Measurements from ENCODE around the gene HDAC9. TPM values are rescaled to one million over a fixed set of nuclear protein-coding genes. Genes with fewer than 3 reads are reported as not detected.
"Not testable (repeated sequence)": the region's sequence is repeated elsewhere in the genome, so short reads cannot be mapped to it uniquely, and the experiment has no call there.

Gene HDAC9
- total RNA-seq, 2 experiments from 2014 or later, result 0.61 to 0.71 TPM

- DNase-seq (no peak), ATAC-seq (ENCODE audit: low read depth) (no peak)
- Mint-ChIP-seq H3K4me3 (no peak overlapping the region), H3K27me3 (no peaks in the 10 kb centered on the region), H3K36me3 (no peaks in the 10 kb centered on the region), H3K27ac (no peak overlapping the region), H3K4me1 (no peaks in the 10 kb centered on the region), H3K9me3 (no peaks in the 10 kb centered on the region)
- POLR2A ChIA-PET, result no interaction called here
These were observed 440.7 kb downstream of the HDAC9 start for GRCh38 chr7:18936265-18936664.

- Mint-ChIP-seq H3K27ac (no peak overlapping the region), H3K27me3 (no peaks in the 10 kb centered on the region), H3K9me3 (no peaks in the 10 kb centered on the region), H3K4me3 (no peak overlapping the region), H3K4me1 (no peaks in the 10 kb centered on the region), H3K36me3 (no peaks in the 10 kb centered on the region)
- POLR2A ChIA-PET, result no interaction called here
- no peak for ATAC-seq (ENCODE audit: low read depth)
- no peak for DNase-seq
These were observed 444.4 kb downstream of the HDAC9 start for GRCh38 chr7:18939771-18940592.

- no peak for DNase-seq
- H3K27me3 Mint-ChIP-seq, result no peaks in the 10 kb centered on the region
- no peaks in the 10 kb centered on the region for H3K9me3 Mint-ChIP-seq
- no peak overlapping the region for H3K27ac Mint-ChIP-seq
- no peak for ATAC-seq (ENCODE audit: low read depth)
- H3K4me1 Mint-ChIP-seq, result no peaks in the 10 kb centered on the region
- POLR2A ChIA-PET, result no interaction called here
- H3K4me3 Mint-ChIP-seq, result no peak overlapping the region
- H3K36me3 Mint-ChIP-seq, result no peaks in the 10 kb centered on the region
These were observed 445.1 kb downstream of the HDAC9 start for GRCh38 chr7:18940593-18941134.

- H3K27me3 Mint-ChIP-seq, result no peaks in the 10 kb centered on the region
- H3K36me3 Mint-ChIP-seq, result no peaks in the 10 kb centered on the region
- H3K4me1 Mint-ChIP-seq, result no peaks in the 10 kb centered on the region
- no peak for DNase-seq
- H3K4me3 Mint-ChIP-seq, result no peak overlapping the region
- no peak overlapping the region for H3K27ac Mint-ChIP-seq
- POLR2A ChIA-PET, result no interaction called here
- no peaks in the 10 kb centered on the region for H3K9me3 Mint-ChIP-seq
- ATAC-seq (ENCODE audit: low read depth), result no peak
These were observed 445.7 kb downstream of the HDAC9 start for GRCh38 chr7:18941207-18941606.

- DNase-seq (no peak), ATAC-seq (ENCODE audit: low read depth) (no peak)
- H3K4me3 Mint-ChIP-seq, result no peak overlapping the region
- H3K4me1 Mint-ChIP-seq, result no peaks in the 10 kb centered on the region
- no peaks in the 10 kb centered on the region for H3K36me3 Mint-ChIP-seq
- no peak overlapping the region for H3K27ac Mint-ChIP-seq
- H3K9me3 Mint-ChIP-seq, result peaks cover 1% of the 10 kb centered on the region
- POLR2A ChIA-PET, result no interaction called here
- H3K27me3 Mint-ChIP-seq, result no peaks in the 10 kb centered on the region
These were observed 453.0 kb downstream of the HDAC9 start for GRCh38 chr7:18948521-18948920.

DNA sequence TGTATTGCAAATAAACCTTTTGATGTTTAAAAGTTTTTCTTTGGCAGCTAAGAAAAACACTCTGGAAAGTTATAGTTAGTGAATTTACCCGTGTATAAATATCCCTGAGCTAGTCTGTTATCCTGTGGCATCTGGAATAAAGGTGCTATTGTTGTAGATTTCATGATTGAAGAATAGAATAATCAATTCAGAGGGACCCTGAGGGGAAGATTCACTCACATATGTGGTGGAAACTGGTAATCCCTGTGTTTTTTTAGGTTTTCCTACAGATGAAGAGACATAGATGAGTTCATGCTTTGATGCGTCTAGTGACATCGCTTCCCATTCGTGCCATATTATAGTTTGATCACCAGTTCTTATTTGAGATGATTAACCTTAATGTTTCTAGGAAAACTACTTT is 457.3 kb downstream of the HDAC9 start:
- H3K4me3 Mint-ChIP-seq, result no peak overlapping the region
- no peaks in the 10 kb centered on the region for H3K36me3 Mint-ChIP-seq
- POLR2A ChIA-PET, result no interaction called here
- peaks cover 4% of the 10 kb centered on the region for H3K9me3 Mint-ChIP-seq
- DNase-seq (no peak), ATAC-seq (ENCODE audit: low read depth) (no peak)
- H3K27me3 Mint-ChIP-seq, result no peaks in the 10 kb centered on the region
- H3K4me1 Mint-ChIP-seq, result no peaks in the 10 kb centered on the region
- no peak overlapping the region for H3K27ac Mint-ChIP-seq

DNA sequence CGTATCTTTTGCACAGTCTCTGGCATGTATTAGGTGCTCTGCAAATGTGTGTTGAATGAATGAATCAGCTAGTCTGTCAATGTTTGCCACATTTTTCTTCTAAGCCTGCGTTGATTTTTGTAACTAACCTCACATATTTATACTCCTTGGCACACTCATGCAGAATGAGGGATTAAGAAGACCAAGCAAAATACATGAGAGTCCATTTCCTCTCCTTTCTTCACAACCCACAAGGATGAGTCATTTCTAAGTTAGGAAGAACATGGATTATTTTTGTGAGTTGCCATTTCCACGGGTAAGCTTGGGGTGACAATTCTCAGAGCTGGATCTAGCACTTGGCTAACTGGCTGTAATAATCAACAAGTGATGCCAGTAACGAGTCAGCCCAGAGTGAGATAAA is 463.1 kb downstream of the HDAC9 start:
- H3K27ac Mint-ChIP-seq, result no peak overlapping the region
- H3K27me3 Mint-ChIP-seq, result no peaks in the 10 kb centered on the region
- peaks cover 6% of the 10 kb centered on the region for H3K9me3 Mint-ChIP-seq
- ATAC-seq (ENCODE audit: low read depth) (no peak), DNase-seq (no peak)
- H3K4me1 Mint-ChIP-seq, result no peaks in the 10 kb centered on the region
- no peaks in the 10 kb centered on the region for H3K36me3 Mint-ChIP-seq
- POLR2A ChIA-PET, result no interaction called here
- H3K4me3 Mint-ChIP-seq, result no peak overlapping the region

- Mint-ChIP-seq H3K4me1 (no peaks in the 10 kb centered on the region), H3K27ac (no peak overlapping the region), H3K4me3 (no peak overlapping the region), H3K27me3 (no peaks in the 10 kb centered on the region), H3K36me3 (no peaks in the 10 kb centered on the region), H3K9me3 (peaks cover 6% of the 10 kb centered on the region)
- no peak for ATAC-seq (ENCODE audit: low read depth)
- DNase-seq, result no peak
- POLR2A ChIA-PET, result no interaction called here
These were observed 465.2 kb downstream of the HDAC9 start for GRCh38 chr7:18960725-18961124.

DNA sequence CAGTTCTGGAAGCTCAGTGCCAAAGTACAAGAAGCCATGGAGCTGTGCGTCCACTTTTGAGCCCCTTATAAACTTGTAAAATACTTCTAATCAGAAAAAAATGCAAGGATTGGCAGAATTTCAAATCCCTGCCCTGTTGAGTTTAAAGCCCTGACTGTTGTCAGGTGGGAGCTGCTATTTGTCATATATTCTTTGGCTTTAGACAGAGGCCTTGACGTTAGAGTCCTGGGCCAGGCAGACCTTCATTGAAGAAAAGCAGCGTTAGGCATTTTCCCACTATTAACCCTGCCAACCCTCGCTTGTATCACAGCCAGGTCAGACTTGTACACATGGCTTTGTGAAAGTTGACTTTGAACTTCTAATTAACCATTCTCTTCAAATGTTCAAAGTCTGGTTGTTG is 466.5 kb downstream of the HDAC9 start:
- Mint-ChIP-seq H3K4me3 (no peak overlapping the region), H3K27me3 (no peaks in the 10 kb centered on the region), H3K4me1 (no peaks in the 10 kb centered on the region), H3K27ac (no peak overlapping the region), H3K9me3 (peaks cover 8% of the 10 kb centered on the region), H3K36me3 (no peaks in the 10 kb centered on the region)
- POLR2A ChIA-PET, result no interaction called here
- DNase-seq (no peak), ATAC-seq (ENCODE audit: low read depth) (no peak)

DNA sequence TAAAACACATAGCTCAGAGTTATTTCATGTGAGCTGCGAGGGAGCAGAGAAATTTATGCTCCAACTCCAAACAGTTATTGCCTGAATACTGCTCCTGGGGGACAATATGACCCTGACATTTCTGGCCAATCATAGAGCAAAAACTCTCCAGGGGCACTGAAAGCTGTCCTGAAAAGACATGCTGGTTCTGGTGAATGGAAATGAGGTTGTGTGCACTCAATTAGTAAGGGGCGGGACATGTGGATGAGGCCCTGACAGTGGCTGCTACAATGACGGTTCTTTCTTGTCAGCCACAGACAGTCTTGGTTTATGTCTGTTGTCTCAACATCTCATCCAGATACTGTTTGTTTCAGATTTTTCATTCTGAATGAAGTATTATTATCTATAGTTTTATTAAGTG is 470.1 kb downstream of the HDAC9 start:
- H3K4me3 Mint-ChIP-seq, result no peak overlapping the region
- no peaks in the 10 kb centered on the region for H3K27me3 Mint-ChIP-seq
- DNase-seq, result no peak
- POLR2A ChIA-PET, result no interaction called here
- H3K9me3 Mint-ChIP-seq, result peaks cover 11% of the 10 kb centered on the region
- H3K27ac Mint-ChIP-seq, result no peak overlapping the region
- no peaks in the 10 kb centered on the region for H3K4me1 Mint-ChIP-seq
- ATAC-seq (ENCODE audit: low read depth), result no peak
- H3K36me3 Mint-ChIP-seq, result no peaks in the 10 kb centered on the region

GRCh38 chr7:18967755-18968154 is 472.2 kb downstream of the HDAC9 start:
- H3K4me3 Mint-ChIP-seq; H3K9me3 Mint-ChIP-seq; DNase-seq; H3K27ac Mint-ChIP-seq; H3K36me3 Mint-ChIP-seq; ATAC-seq (ENCODE audit: low read depth); H3K27me3 Mint-ChIP-seq; POLR2A ChIA-PET; H3K4me1 Mint-ChIP-seq: not testable (repeated sequence)

- H3K27ac Mint-ChIP-seq, result no peak overlapping the region
- POLR2A ChIA-PET, result no interaction called here
- no peaks in the 10 kb centered on the region for H3K27me3 Mint-ChIP-seq
- ATAC-seq (ENCODE audit: low read depth) (no peak), DNase-seq (no peak)
- no peaks in the 10 kb centered on the region for H3K4me1 Mint-ChIP-seq
- no peaks in the 10 kb centered on the region for H3K36me3 Mint-ChIP-seq
- H3K4me3 Mint-ChIP-seq, result no peak overlapping the region
- peaks cover 3% of the 10 kb centered on the region for H3K9me3 Mint-ChIP-seq
These were observed 476.3 kb downstream of the HDAC9 start for GRCh38 chr7:18971839-18972238.

GRCh38 chr7:18974803-18975202 is 479.3 kb downstream of the HDAC9 start:
- no peaks in the 10 kb centered on the region for H3K27me3 Mint-ChIP-seq
- POLR2A ChIA-PET, result no interaction called here
- ATAC-seq (ENCODE audit: low read depth), result no peak
- no peaks in the 10 kb centered on the region for H3K9me3 Mint-ChIP-seq
- H3K27ac Mint-ChIP-seq, result no peak overlapping the region
- no peaks in the 10 kb centered on the region for H3K36me3 Mint-ChIP-seq
- DNase-seq, result no peak
- H3K4me3 Mint-ChIP-seq, result no peak overlapping the region
- H3K4me1 Mint-ChIP-seq, result no peaks in the 10 kb centered on the region

DNA sequence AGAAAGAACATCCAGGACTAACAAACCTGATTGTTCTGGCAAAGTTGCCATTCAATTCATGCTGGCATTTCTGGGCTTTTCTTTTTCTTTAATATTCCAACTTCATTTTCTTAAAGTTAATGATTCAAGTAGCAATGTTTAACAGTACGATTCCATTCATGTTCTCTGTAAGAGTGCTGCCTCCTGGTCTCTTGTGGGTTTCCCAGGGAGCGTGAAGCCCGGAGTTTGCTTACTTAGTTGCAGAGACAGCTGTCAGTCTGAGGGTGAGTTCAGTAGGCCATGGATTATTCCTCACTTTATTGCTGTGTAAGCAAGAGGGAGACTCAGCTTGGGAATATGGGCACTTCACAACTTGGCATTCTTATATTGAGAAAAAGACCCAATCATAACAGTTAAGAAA is 479.7 kb downstream of the HDAC9 start:
- Mint-ChIP-seq H3K4me1 (no peaks in the 10 kb centered on the region), H3K4me3 (no peak overlapping the region)
- POLR2A ChIA-PET, result no interaction called here

More for the DNA sequence above, 479.7 kb downstream of the HDAC9 start:
- H3K9me3 Mint-ChIP-seq, result no peaks in the 10 kb centered on the region
- H3K27me3 Mint-ChIP-seq, result no peaks in the 10 kb centered on the region
- DNase-seq, result no peak
- ATAC-seq (ENCODE audit: low read depth), result no peak
- H3K27ac Mint-ChIP-seq, result no peak overlapping the region
- H3K36me3 Mint-ChIP-seq, result no peaks in the 10 kb centered on the region
